ENCODE data around the gene PLIN4. TPM values are rescaled to one million over a fixed set of nuclear protein-coding genes. Genes with fewer than 3 reads are reported as not detected.

Gene PLIN4
- total and polyA plus RNA-seq, 5 experiments from 2014 or later = 0.07 to 0.36 (median 0.11) TPM

DNA sequence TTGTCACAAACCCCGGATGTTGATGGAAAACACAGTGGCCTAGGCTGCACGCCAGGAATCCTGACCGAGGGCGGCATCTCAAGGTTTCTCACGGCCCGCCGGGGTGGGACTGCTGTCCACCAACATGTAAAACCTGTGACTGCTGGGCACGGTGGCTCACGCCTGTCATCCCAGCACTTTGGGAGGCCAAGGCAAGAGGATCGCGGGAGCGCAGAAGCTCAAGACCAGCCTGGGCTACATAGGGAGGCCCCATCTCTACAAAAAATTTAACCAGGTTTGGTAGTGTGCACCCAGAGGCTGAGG is 11.2 kb downstream of the PLIN4 start:
- ATAC-seq = no peak
- POLR2A ChIA-PET = no interaction called here
- no peaks in the 10 kb centered on the region for H3K9me3 Mint-ChIP-seq
- no peak overlapping the region for H3K4me3 Mint-ChIP-seq
- DNase-seq = no peak
- no peaks in the 10 kb centered on the region for H3K4me1 Mint-ChIP-seq
- H3K27me3 Mint-ChIP-seq = no peaks in the 10 kb centered on the region
- H3K27ac Mint-ChIP-seq = no peak overlapping the region
- peaks cover 0 to 7% (median 2%) of the 10 kb centered on the region in 3 donors for H3K36me3 Mint-ChIP-seq

DNA sequence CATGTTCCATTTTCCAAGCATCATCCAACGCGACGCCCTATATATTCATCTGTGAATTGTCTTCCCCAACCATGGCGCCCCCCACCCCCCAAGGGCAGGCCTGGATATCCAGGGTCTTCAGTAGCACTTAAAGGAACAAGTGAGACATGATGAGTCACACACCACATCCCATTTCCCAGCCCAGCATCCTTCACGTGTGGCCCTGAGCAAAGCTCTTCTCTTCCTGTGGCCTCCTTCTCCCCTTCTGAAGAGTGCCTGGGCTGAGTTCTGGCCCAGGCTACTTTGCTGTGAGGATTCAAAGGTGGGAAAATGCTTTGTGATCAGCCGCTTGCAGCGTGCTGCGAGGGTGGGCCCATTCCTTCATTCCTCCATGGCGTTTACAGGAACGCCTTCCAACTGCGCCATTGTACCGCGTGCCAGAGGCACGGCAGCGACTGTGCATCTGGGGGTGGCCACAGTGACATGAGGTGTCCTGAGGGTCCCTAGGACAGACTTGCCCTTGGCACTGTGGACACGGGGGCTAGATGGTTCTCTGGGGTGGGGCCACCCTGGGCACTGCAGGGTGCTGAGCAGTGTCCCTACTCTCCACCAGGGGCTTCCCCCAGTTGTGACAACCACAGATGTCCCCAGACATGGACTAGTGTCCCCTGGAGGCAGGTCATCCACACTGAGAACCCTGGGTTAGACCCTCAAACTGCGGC is 11.7 kb downstream of the PLIN4 start:
- H3K27me3 Mint-ChIP-seq = no peaks in the 10 kb centered on the region
- H3K27ac Mint-ChIP-seq = peak overlapping the region in 2 of 10 donors; percentile 1 to 55
- no peaks in the 10 kb centered on the region for H3K4me1 Mint-ChIP-seq
- H3K4me3 Mint-ChIP-seq = no peak overlapping the region
- H3K36me3 Mint-ChIP-seq = peaks cover 0 to 9% (median 2%) of the 10 kb centered on the region in 3 donors
- POLR2A ChIA-PET = no interaction called here
- DNase-seq = no peak
- ATAC-seq = no peak
- H3K9me3 Mint-ChIP-seq = no peaks in the 10 kb centered on the region

DNA sequence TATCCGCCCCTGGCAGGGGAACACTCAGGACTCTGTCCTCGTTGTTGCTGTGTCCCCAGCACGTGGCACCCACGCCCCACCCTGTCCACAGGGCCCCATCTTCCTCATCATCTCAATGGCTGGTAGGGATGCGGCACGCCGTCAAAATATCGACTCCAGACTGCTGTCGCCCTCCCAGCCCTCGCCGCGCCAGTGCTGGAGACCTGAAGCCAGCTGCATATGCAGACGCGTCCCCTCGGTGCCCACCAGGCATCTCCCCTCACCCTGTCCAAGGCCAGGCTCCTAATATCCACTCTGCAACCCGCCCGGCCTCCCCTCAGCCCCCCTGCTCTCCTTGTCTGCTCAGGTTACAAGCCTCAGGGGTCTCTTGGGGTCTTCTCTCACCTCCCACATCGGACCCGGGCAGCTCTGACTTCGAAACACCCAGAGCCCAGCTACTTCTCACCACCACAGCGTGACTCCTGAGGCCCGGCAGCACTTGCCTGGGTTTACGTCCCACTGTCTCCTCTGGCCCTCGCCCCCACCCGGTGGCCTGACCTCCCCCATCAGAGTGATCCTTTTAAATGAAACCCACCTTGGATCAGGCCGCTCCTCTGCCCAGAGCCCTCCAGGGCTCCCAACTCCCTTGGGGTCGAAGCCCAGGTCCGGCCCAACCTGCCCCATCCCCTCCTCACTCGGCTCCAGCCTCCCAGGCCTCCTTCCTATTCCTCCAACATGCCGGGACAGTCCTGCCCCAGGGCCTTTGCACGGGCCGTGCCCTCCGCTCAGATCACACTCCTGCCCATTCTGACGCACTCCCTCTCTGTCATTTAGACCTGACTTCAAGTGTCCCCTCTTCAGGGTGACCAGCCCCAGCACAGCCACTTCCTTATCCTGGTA is 12.5 kb downstream of the PLIN4 start:
- Mint-ChIP-seq H3K4me1 (no peaks in the 10 kb centered on the region), H3K4me3 (no peak overlapping the region), H3K9me3 (no peaks in the 10 kb centered on the region), H3K27ac (peak overlapping the region in 1 of 10 donors; percentile 55), H3K27me3 (no peaks in the 10 kb centered on the region), H3K36me3 (peaks cover 0 to 12% (median 2%) of the 10 kb centered on the region in 3 donors)
- ATAC-seq (no peak), DNase-seq (no peak)
- POLR2A ChIA-PET = no interaction called here

DNA sequence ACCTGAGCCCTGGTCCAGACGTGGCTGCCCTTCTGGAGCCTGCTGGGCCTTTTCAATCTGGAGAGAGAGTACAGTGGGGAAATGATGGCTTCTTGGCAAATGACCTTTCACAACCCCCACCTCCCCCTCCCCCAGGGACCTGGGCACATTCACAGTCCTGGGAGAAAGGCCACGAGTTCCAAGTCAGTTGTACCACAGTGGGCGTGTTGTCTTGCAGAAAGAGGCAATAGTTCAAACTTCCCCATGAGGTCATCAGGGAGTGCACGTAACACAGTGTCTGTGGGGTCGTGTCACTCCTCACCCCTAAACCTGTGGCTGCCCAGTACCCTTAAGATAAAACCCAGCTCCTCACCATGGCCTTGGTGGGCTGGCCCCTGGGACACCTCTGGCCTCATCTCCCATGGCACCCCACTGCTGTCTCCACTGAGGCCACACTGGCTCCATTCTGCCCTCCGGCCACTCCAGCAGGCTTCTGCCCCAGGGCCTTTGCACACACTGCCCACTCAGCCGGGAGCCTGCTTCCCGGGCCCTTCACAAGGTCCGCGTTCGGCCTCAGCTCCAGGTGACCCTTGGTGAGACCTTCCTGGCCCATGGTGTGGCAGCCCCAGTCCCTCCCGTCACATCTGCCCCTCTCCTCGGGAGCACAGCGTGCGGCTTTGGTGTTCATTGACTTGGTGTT is 13.3 kb downstream of the PLIN4 start:
- Mint-ChIP-seq H3K4me3 (no peak overlapping the region), H3K4me1 (no peaks in the 10 kb centered on the region), H3K27ac (no peak overlapping the region), H3K9me3 (no peaks in the 10 kb centered on the region), H3K27me3 (no peaks in the 10 kb centered on the region), H3K36me3 (peaks cover 0 to 19% (median 2%) of the 10 kb centered on the region in 3 donors)
- DNase-seq (no peak), ATAC-seq (no peak)
- POLR2A ChIA-PET = no interaction called here

DNA sequence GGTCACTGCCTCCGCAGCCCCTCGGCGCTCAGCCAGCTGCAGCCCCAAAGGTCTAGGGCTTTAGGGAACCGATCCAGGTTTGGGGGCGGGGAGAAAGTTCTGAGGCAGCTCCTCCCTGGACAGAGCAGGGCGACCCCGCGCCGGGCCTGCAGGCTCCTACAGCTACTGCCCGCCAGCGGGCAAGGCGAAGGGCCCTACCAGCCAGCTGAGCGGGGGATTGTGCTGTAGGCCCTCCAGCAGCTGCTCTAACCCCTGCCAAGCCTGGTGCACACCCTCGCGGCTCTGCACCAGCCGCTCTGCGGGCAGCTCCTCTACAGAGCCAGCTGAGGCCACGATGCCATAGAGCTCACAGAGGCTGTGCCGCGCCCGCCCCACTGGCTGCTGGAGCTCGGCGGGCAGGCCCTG is 14.0 kb downstream of the PLIN4 start:
- H3K27ac Mint-ChIP-seq = no peak overlapping the region
- DNase-seq (no peak), ATAC-seq (no peak)
- no peaks in the 10 kb centered on the region for H3K27me3 Mint-ChIP-seq
- POLR2A ChIA-PET = interaction anchor here (1.0 kb wide), 1 partner anchor 13 kb away, joined by 3 read pairs; no protein-coding TSS in a partner anchor
- no peaks in the 10 kb centered on the region for H3K4me1 Mint-ChIP-seq
- peaks cover 0 to 26% (median 2%) of the 10 kb centered on the region in 3 donors for H3K36me3 Mint-ChIP-seq
- no peaks in the 10 kb centered on the region for H3K9me3 Mint-ChIP-seq
- no peak overlapping the region for H3K4me3 Mint-ChIP-seq

DNA sequence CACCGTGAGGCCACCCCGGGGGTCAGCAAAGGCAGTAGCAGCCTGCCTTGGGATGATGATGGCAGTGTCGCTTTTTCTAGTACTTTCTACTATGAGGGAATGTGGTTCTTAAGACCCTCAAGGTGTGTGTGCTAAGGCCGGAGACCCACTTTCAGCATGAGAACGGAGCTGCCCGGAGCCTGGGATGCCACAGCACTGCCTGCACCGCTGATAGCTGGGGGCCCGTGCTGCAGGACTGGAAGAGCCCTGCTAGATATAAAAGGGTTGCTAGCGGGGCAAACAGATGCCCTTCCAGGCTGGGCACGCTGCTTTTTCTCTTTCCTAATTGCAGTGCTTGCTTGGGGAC is 14.5 kb downstream of the PLIN4 start:
- no peaks in the 10 kb centered on the region for H3K4me1 Mint-ChIP-seq
- peaks cover 0 to 31% (median 2%) of the 10 kb centered on the region in 3 donors for H3K36me3 Mint-ChIP-seq
- H3K27ac Mint-ChIP-seq = no peak overlapping the region
- POLR2A ChIA-PET = interaction anchor here (1.0 kb wide), 1 partner anchor 13 kb away, joined by 3 read pairs; no protein-coding TSS in a partner anchor
- H3K27me3 Mint-ChIP-seq = no peaks in the 10 kb centered on the region
- no peak for DNase-seq
- no peaks in the 10 kb centered on the region for H3K9me3 Mint-ChIP-seq
- H3K4me3 Mint-ChIP-seq = no peak overlapping the region
- ATAC-seq = no peak

DNA sequence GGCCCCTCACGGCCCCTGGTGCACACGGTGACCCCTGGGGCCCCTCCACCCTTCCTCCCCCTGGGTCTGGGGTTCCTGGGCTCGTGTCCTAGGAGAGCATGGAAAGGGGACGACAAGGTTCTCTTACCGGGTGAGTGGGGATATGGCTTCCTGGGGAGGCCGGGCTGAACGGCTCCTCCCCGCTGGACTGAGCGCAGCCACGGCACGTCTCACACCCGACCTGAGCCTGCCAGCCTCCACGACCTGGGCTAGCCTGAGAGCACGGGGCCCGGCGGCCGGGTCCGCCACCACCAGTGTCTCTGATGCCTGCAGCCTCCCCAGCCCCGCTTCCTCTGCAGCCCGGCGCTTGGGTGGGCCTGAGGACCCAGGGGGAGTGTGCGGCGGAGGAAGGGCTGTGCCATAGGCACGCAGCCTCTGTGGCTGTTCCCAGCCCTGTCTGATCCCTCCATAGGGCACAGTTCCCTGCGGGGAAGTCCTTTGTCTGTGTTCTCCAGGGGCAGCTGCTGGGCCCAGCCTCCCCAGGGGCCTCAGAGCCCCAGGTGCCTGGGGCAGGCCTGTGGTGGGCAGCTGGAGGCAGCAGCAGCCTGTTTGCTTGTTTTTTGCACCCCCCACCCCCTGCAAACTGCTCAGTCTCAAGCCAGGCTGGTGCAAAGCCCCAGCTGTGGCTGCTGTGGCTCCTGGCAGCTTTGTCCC is 15.0 kb downstream of the PLIN4 start:
- Mint-ChIP-seq H3K4me1 (no peaks in the 10 kb centered on the region), H3K27ac (no peak overlapping the region), H3K9me3 (no peaks in the 10 kb centered on the region), H3K36me3 (peaks cover 0 to 33% (median 2%) of the 10 kb centered on the region in 3 donors), H3K4me3 (no peak overlapping the region), H3K27me3 (no peaks in the 10 kb centered on the region)
- no peak for ATAC-seq
- POLR2A ChIA-PET = interaction anchor here (1.0 kb wide), 1 partner anchor 14 kb away, joined by 3 read pairs; no protein-coding TSS in a partner anchor
- DNase-seq = no peak

DNA sequence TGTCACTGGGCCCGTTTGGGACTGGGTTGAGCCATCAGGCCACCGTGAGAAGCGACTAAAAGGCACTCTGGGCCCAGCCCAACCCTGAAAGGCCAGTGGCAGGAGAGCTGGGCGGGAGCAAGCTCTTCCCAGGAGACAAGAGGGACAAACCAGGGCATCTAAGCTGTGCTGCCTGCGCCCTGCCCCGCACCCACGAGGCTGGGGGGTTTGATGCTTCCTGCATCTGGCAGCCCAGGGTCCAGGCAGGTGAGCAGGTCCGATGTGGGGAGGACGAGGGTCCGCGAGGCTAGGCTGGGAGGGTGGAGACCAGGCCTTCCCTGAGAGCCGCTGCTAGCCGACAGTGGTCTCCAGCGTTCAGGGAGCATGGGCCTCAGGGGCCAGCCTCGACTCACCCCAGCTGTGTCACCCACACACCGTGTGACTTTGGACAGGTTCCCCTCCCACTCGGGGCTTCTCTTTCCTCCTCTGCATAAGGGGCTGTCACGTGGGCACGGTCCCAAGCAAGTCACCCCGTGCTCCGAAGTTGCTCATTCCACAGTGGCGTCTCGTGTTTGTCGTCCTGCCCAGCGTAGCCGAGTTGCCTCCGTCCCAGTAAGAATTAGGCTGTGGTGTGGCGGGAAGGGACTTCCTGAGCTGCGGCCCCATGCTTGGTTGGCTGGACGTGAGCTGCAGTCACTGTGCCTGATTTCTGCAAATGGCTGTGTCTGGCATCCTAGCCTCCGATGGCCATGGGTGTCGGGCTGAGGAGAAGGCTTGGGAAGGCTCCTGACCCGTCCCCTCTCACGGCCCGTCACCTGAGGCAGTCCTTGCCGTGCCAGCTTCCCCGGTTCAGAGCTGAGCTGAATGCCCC is 15.8 kb downstream of the PLIN4 start:
- Mint-ChIP-seq H3K4me1 (no peaks in the 10 kb centered on the region), H3K27me3 (no peaks in the 10 kb centered on the region), H3K4me3 (no peak overlapping the region), H3K27ac (no peak overlapping the region), H3K9me3 (no peaks in the 10 kb centered on the region), H3K36me3 (peaks cover 0 to 37% (median 2%) of the 10 kb centered on the region in 3 donors)
- ATAC-seq (no peak), DNase-seq (no peak)
- POLR2A ChIA-PET = no interaction called here

DNA sequence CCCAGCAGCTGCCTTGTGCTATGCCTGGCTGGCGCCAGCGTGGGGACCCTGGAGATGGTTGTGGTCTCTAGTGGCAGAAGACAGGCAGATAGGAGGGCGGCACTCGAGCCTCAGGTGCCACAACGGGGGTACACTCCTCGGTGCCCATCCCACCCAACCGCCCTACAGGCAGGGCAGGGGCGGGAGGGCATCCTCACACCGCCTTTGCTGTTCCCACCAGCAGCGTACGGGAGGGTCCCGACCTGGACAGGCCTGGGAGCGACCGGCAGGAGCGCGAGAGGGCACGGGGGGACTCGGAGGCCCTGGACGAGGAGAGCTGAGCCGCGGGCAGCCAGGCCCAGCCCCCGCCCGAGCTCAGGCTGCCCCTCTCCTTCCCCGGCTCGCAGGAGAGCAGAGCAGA is 16.6 kb downstream of the PLIN4 start:
- no peak overlapping the region for H3K4me3 Mint-ChIP-seq
- no peaks in the 10 kb centered on the region for H3K4me1 Mint-ChIP-seq
- ATAC-seq = no peak
- no peaks in the 10 kb centered on the region for H3K9me3 Mint-ChIP-seq
- no peaks in the 10 kb centered on the region for H3K27me3 Mint-ChIP-seq
- POLR2A ChIA-PET = no interaction called here
- no peak overlapping the region for H3K27ac Mint-ChIP-seq
- no peak for DNase-seq
- H3K36me3 Mint-ChIP-seq = peaks cover 0 to 42% (median 2%) of the 10 kb centered on the region in 3 donors

DNA sequence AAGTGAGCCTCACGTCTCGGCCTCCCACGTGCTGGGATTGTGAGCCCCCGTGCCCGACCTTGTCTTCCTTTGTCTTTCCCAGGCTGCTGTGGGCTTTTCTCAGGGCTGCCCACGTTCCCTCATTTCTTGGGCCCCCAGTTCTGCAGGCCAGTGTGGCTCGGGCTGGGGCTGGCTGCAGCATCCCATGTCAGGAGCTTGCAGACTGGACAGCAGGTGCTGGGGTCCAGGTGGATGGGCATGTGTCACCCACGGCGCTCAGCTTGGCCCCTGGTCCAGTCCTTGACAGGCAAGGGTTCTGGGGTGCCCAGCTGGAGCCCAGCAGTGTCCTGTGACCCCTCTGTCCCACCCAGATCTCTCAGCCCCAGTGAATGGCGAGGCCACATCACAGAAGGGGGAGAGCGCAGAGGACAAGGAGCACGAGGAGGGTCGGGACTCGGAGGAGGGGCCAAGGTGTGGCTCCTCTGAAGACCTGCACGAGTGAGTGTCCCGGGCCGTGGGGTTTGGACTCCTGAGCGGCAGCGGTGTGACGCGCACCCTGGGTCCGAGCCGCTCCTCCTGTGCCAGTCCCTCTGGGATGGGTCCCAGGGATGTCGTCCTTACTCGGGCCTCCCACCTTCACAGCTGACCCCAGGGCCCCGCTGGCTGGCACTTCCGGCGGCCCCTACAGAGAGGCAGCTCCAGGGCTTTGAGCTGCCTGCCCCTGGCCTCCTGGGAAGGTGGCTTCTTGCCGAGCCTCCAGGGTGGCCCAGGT is 17.3 kb downstream of the PLIN4 start:
- no peaks in the 10 kb centered on the region for H3K9me3 Mint-ChIP-seq
- ATAC-seq (no peak), DNase-seq (no peak)
- no peak overlapping the region for H3K4me3 Mint-ChIP-seq
- no peaks in the 10 kb centered on the region for H3K4me1 Mint-ChIP-seq
- no peak overlapping the region for H3K27ac Mint-ChIP-seq
- H3K36me3 Mint-ChIP-seq = peaks cover 0 to 44% (median 0%) of the 10 kb centered on the region in 3 donors
- POLR2A ChIA-PET = no interaction called here
- no peaks in the 10 kb centered on the region for H3K27me3 Mint-ChIP-seq

DNA sequence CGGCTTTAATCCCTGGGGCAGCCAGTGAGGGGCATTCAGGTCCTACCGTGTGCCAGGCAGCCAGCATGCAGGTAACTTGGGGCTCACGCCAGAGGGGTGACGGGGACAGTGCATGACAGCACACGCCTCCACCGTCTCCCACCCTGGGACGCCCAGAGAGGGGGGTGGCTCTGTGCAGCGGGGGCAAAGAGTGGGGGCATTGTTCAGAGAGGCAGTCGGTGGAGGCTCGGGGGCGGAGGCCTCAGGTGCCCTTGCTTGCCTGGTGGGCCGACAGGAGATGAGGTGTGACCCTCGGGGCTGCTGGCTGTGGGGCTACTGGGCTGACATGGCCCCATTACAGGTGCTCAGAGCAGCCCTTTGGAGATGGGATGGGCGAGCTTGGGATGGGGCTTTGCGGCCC is 18.4 kb downstream of the PLIN4 start:
- Mint-ChIP-seq H3K27me3 (no peaks in the 10 kb centered on the region), H3K4me1 (no peaks in the 10 kb centered on the region), H3K27ac (no peak overlapping the region), H3K4me3 (no peak overlapping the region), H3K9me3 (no peaks in the 10 kb centered on the region), H3K36me3 (peaks cover 0 to 45% (median 0%) of the 10 kb centered on the region in 3 donors)
- POLR2A ChIA-PET = interaction anchor here (0.7 kb wide), 2 partner anchors 468 to 847 kb away, joined by 3 to 4 read pairs; no protein-coding TSS in a partner anchor
- ATAC-seq (no peak), DNase-seq (no peak)
